ENCODE results near the gene PLCB1.
A peak's percentile ranks its signal among the peaks of the same experiment; 100 is the strongest.

Gene PLCB1

GRCh38 chr20:8547968-8548588 is 416.0 kb downstream of the PLCB1 start:
- no peak overlapping the region for H3K4me3 ChIP-seq (replicated peaks; ENCODE audit: low read depth, low read length)
- no peak for TF ChIP-seq CTCF (IDR thresholded peaks at IDR 0.05; ENCODE audit: low read length, missing control alignments)
- DNase-seq (ENCODE audit: low read depth) = no peak

DNA sequence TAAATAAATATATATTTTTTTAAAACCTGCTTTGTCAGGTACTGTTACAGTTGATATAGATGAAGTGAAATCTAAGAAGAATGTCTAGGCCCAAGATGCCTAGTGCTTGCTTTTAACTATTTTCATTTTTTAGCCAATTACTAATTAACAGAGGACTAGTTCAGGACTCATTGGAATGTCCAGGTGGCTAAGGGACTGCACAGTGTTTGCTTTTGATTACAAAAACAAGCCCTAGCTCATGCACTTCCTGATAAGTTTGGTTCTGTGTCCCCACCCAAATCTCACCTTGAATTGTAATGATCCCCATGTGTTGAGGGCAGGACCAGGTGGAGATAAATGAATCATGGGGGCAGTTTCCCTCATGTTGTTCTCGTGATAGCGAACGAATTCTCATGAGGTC is 417.1 kb downstream of the PLCB1 start:
- DNase-seq (ENCODE audit: low read depth) = no peak
- TF ChIP-seq CTCF (IDR thresholded peaks at IDR 0.05; ENCODE audit: low read length, missing control alignments) = no peak
- H3K4me3 ChIP-seq (replicated peaks; ENCODE audit: low read depth, low read length) = no peak overlapping the region

- no peak overlapping the region for H3K4me3 ChIP-seq (replicated peaks; ENCODE audit: low read depth, low read length)
- TF ChIP-seq CTCF (IDR thresholded peaks at IDR 0.05; ENCODE audit: low read length, missing control alignments) = no peak
- DNase-seq (ENCODE audit: low read depth) = peak; percentile 80
These were observed 425.6 kb downstream of the PLCB1 start for GRCh38 chr20:8557711-8558110.

- DNase-seq (ENCODE audit: low read depth) = no peak
- no peak for TF ChIP-seq CTCF (IDR thresholded peaks at IDR 0.05; ENCODE audit: low read length, missing control alignments)
- no peak overlapping the region for H3K4me3 ChIP-seq (replicated peaks; ENCODE audit: low read depth, low read length)
These were observed 430.3 kb downstream of the PLCB1 start for GRCh38 chr20:8562356-8562755.

- DNase-seq (ENCODE audit: low read depth) = peak; percentile 83
- no peak overlapping the region for H3K4me3 ChIP-seq (replicated peaks; ENCODE audit: low read depth, low read length)
- no peak for TF ChIP-seq CTCF (IDR thresholded peaks at IDR 0.05; ENCODE audit: low read length, missing control alignments)
These were observed 436.0 kb downstream of the PLCB1 start for GRCh38 chr20:8568075-8568474.

DNA sequence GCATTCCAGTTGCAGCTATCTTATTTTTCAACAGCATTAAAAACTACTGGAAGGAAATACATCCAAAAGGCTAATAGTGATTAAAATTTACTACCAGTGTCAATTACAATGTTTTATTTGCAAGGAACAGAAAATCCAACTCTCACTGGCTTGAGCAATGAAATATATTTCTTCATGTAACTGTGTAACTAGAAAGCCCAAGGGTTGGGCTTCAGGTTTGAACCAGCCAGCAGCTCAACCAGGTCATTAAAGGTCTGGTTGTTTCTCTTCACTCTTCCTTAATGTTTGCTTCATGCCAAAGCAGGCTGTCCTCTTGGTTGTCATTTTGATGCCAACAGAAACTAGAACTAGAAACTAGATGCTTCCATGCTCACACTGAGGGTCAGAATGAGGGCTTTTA is 437.7 kb downstream of the PLCB1 start:
- TF ChIP-seq CTCF (IDR thresholded peaks at IDR 0.05; ENCODE audit: low read length, missing control alignments) = no peak
- no peak for DNase-seq (ENCODE audit: low read depth)
- no peak overlapping the region for H3K4me3 ChIP-seq (replicated peaks; ENCODE audit: low read depth, low read length)

DNA sequence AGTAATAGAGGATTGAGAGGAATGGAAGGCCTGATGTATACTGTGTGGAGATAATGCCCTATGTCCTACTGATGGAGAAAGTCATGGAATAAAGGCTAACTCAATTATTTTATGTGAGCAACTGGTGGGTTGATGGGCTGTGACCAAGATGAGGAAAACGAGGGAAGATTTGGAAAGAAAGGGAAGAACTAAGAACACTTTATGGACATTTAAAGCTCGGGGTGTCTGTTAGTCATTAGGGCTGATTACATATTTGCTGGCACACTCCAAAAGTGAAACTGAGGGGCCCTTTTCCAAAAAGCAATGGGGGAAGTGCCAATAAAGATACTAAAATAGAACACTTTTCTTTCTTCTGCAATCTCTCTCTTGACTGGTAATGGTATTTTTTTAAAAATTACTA is 439.5 kb downstream of the PLCB1 start:
- no peak overlapping the region for H3K4me3 ChIP-seq (replicated peaks; ENCODE audit: low read depth, low read length)
- no peak for DNase-seq (ENCODE audit: low read depth)

More for the DNA sequence above, 439.5 kb downstream of the PLCB1 start:
- TF ChIP-seq CTCF (IDR thresholded peaks at IDR 0.05; ENCODE audit: low read length, missing control alignments) = no peak

All from fibroblast of pulmonary artery (primary cell).